Effector memory CD4-positive, alpha-beta T cell (primary cell): ENCODE measurements around the gene UBXN7.
"Not testable (repeated sequence)": the region's sequence is repeated elsewhere in the genome, so short reads cannot be mapped to it uniquely, and the experiment has no call there.

Source experiments
- DNase-seq, 3 donors: peaks; one replicate each; pipeline ENCODE4 v3.0.0-alpha.2; 2020
- H3K27ac ChIP-seq: 2 replicates; pipeline ENCODE4 v1.7.0; 2013; ENCODE audit warnings: mild to moderate bottlenecking, low read length, moderate library complexity; ENCODE audit not compliant: insufficient read depth, poor library complexity, severe bottlenecking
- H3K27me3 ChIP-seq: replicated peaks from 2 replicates; pipeline ENCODE4 v1.7.0; 2013; ENCODE audit warnings: mild to moderate bottlenecking, low read length; ENCODE audit not compliant: insufficient read depth, control insufficient read depth, poor library complexity, severe bottlenecking
- H3K36me3 ChIP-seq: 2 replicates; pipeline ENCODE4 v1.7.0; 2013; ENCODE audit warnings: mild to moderate bottlenecking, low read length, moderate library complexity; ENCODE audit not compliant: control insufficient read depth, insufficient read depth
- H3K4me1 ChIP-seq: 2 replicates; pipeline ENCODE4 v1.7.0; 2013; ENCODE audit warnings: low read length, mild to moderate bottlenecking; ENCODE audit not compliant: control insufficient read depth, insufficient read depth, poor library complexity, severe bottlenecking
- H3K4me3 ChIP-seq: 2 replicates; pipeline ENCODE4 v1.7.0; 2013; ENCODE audit warnings: low read length, low read depth, mild to moderate bottlenecking; ENCODE audit not compliant: insufficient read depth, poor library complexity, severe bottlenecking
- H3K9me3 ChIP-seq: 2 replicates; pipeline ENCODE4 v1.7.0; 2013; ENCODE audit warnings: mild to moderate bottlenecking, low read length, moderate library complexity; ENCODE audit not compliant: control insufficient read depth

UBXN7 gene

DNA sequence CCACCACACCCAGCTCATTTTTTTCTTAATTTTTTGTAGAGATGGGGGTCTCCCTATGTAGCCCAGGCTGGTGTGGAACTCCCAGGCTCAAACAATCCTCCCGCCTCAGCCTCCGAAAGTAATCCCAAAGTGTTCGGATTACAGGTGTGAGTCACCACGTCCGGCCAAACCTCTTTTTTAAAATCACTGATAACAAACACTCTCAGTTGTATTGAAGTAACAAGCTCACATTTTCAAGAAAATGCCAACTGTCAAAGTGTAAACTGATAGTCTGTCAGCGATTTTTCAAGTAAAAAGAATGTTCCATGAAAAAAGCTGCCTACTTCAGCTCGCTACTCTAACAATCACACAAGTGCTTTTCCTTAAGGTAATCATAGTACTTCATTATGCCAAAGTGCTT lies 33.4 kb downstream of the UBXN7 start:
- Histone ChIP-seq H3K9me3 (no peaks in the 10 kb centered on the region), H3K27ac (no peak overlapping the region), H3K27me3 (no peaks in the 10 kb centered on the region), H3K36me3 (peaks cover 30% of the 10 kb centered on the region), H3K4me3 (no peak overlapping the region), H3K4me1 (no peaks in the 10 kb centered on the region)
- no peak for DNase-seq

DNA sequence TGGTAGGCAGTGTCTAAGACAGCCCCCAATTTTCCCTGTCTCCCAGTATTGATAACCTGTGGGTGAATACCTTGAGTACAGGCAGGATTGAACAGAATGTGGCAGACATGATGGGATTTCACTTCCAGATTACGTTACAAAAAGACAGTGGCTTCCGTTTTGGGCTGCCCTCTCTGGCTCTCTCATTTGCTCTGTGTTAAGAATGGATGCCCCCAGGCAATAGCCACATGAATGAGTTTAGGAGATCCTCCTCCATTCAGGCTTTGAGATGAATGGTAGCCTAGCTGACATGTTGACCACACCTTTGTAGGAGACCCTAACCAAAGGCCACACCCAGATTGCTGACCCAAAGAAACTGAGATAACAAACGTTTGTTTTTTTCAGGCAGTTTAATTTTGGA lies 34.3 kb downstream of the UBXN7 start:
- DNase-seq: no peak
- peaks cover 35% of the 10 kb centered on the region for H3K36me3 ChIP-seq
- no peak overlapping the region for H3K27ac ChIP-seq
- no peak overlapping the region for H3K4me3 ChIP-seq
- no peaks in the 10 kb centered on the region for H3K27me3 ChIP-seq
- H3K9me3 ChIP-seq: no peaks in the 10 kb centered on the region
- H3K4me1 ChIP-seq: no peaks in the 10 kb centered on the region

DNA sequence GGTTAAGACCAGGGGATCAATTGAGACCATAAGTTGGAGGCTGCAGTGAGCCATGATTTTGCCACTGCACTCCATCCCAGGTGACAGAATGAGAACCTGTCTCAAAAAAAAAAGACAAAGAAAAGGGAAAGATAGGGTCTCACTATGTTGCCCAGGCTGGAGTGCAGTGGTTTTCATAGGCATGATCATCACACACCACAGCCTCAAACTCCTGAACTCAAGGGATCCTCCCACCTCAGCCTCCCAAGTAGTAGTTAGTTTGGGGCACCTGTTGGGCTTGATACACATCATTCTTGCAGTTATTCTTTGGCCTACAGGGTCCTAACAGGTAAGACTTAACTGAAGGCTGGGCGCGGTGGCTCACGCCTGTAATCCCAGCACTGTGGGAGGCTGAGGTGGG lies 42.1 kb downstream of the UBXN7 start:
- Histone ChIP-seq H3K27me3 (no peaks in the 10 kb centered on the region), H3K4me3 (no peak overlapping the region), H3K4me1 (no peaks in the 10 kb centered on the region), H3K36me3 (peaks cover 35% of the 10 kb centered on the region), H3K27ac (no peak overlapping the region), H3K9me3 (no peaks in the 10 kb centered on the region)
- DNase-seq: no peak

DNA sequence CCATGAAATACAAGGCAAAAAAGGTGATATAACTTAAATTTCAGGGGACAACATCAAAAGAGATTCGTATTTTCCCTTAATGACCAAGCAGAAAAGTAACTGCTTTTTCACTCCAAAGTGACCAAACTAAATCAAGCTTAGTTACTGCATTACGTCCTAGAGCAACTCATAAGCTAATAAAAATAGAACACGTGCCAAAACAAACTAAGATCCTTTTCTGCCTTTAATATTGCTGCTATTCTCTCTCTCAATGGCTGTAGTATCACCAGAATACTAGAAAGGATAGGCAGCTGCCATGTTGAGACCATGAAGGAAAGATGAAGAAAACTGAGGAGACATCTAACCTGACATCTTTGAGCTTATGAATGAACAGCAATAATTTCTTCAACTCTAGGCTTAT lies 43.3 kb downstream of the UBXN7 start:
- no peak overlapping the region for H3K4me3 ChIP-seq
- H3K4me1 ChIP-seq: no peaks in the 10 kb centered on the region
- H3K27me3 ChIP-seq: no peaks in the 10 kb centered on the region
- H3K9me3 ChIP-seq: no peaks in the 10 kb centered on the region
- DNase-seq: no peak
- H3K27ac ChIP-seq: no peak overlapping the region
- H3K36me3 ChIP-seq: peaks cover 35% of the 10 kb centered on the region

- H3K36me3 ChIP-seq: peaks cover 31% of the 10 kb centered on the region
- H3K9me3 ChIP-seq, H3K27me3 ChIP-seq, H3K4me3 ChIP-seq, H3K27ac ChIP-seq, H3K4me1 ChIP-seq, DNase-seq: not testable (repeated sequence)
Observed at GRCh38 chr3:196387941-196388340, 44.3 kb downstream of the UBXN7 start.

GRCh38 chr3:196386797-196387196 lies 45.4 kb downstream of the UBXN7 start:
- DNase-seq, H3K4me1 ChIP-seq, H3K4me3 ChIP-seq, H3K9me3 ChIP-seq, H3K27ac ChIP-seq, H3K27me3 ChIP-seq: not testable (repeated sequence)
- H3K36me3 ChIP-seq: peaks cover 26% of the 10 kb centered on the region

GRCh38 chr3:196386034-196386433 lies 46.2 kb downstream of the UBXN7 start:
- H3K27me3 ChIP-seq, H3K4me3 ChIP-seq, H3K27ac ChIP-seq, H3K9me3 ChIP-seq, DNase-seq, H3K4me1 ChIP-seq: not testable (repeated sequence)
- peaks cover 18% of the 10 kb centered on the region for H3K36me3 ChIP-seq

GRCh38 chr3:196385446-196385845 lies 46.8 kb downstream of the UBXN7 start:
- not testable (repeated sequence) for DNase-seq, H3K27me3 ChIP-seq, H3K4me1 ChIP-seq, H3K27ac ChIP-seq, H3K4me3 ChIP-seq, H3K9me3 ChIP-seq
- H3K36me3 ChIP-seq: peaks cover 12% of the 10 kb centered on the region

DNA sequence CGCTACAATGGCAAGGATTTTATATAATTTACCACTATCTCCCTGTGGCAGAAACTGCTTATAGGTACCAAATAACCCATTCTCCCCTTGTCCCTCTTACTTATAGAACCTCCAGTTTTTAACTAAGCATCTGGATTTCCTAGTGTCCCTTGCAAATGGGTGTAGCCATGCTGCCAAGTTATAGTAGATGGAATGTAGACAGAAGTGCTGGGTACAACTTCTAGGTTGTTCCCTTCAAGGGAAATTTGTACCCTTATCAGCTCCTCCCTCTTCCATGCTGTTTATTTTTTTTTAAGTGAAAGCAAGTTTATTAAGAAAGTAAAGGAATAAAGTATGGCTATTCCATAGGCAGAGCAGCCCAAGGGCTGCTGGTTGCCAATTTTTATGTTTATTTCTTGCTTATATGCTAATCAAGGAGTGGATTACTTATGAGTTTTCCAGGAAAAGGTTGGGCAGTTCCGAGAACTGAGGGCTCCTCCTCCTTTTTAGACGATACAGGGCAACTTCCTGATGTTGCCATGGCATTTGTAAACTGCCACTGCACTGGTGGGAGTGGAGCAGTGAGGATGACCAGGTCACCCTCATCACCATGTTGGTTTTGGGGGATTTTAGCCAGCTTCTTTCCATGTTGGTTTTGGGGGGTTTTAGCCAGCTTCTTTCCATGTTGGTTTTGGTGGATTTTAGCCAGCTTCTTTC lies 53.9 kb downstream of the UBXN7 start:
- Histone ChIP-seq H3K4me1 (no peaks in the 10 kb centered on the region), H3K9me3 (no peaks in the 10 kb centered on the region), H3K27me3 (no peaks in the 10 kb centered on the region), H3K36me3 (peaks cover 8% of the 10 kb centered on the region), H3K27ac (no peak overlapping the region), H3K4me3 (no peak overlapping the region)
- no peak for DNase-seq

DNA sequence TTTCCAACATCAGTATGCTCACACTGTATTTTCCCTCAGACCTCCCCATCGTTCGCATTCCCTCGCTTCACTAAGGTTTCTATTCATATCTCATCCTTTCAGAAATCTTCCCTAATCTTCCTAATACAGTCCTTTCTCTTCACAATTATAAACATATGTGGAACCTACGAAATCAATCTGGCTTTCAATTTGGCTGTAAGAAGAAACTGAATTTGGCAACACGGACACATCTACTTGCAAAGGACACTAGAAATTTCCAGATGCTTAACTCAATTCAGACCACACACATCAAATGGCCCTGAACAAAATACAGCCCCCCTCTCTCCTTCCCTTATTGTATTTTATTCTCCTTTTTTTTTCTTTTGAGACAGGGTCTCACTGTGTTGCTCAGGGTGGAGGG lies 54.9 kb downstream of the UBXN7 start:
- no peak for DNase-seq
- Histone ChIP-seq H3K4me1 (no peaks in the 10 kb centered on the region), H3K9me3 (no peaks in the 10 kb centered on the region), H3K36me3 (peaks cover 8% of the 10 kb centered on the region), H3K27ac (no peak overlapping the region), H3K4me3 (no peak overlapping the region), H3K27me3 (no peaks in the 10 kb centered on the region)
